Activated CD8-positive, alpha-beta memory T cell treated with anti-CD3 and anti-CD28 coated beads for 24 hours (primary cell): ENCODE data around the gene GRHL1.

ENCODE experiments used
- DNase-seq: peaks from one replicate; pipeline ENCODE4 v3.0.0-alpha.2; 2020

The GRHL1 gene

GRCh38 chr2:10047616-10048500 lies 96.4 kb downstream of the GRHL1 start:
- no peak for DNase-seq

DNA sequence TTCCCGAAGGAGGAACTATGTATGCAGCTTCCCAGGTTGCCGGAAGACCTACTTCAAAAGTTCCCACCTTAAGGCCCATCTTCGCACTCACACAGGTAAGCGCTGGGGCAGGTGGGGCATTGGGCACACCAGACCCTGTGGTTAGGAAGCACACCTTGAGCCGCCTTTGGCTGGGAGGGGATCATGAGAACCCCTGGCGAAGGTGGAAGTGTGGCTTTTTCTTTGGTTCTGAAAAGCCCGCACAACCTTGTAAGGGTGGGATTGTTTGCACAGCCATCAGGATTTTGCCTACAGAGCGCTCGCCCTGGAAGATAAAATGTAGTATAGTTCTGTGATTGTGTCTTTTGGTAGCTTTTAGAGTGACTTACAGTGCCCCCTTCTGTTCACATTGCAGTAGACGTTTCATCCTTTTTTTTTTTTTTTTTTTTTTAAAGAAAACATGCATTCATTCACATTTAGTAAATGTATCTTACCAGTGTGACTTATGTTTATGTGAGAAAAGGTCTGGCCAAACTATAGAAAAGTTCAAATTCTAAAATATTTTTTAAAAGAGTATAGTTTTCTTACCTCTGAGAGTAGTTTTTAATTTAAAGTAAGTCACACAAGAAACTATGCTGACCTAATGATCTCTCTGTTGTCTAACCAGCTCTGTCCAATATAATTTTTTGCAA lies 97.1 kb downstream of the GRHL1 start:
- DNase-seq = no peak
